Mononuclear cell (primary cell): ENCODE results near the gene RARRES1. TPM values are rescaled to one million over a fixed set of nuclear protein-coding genes. Genes with fewer than 3 reads are reported as not detected.

Experiments used
- H3K27me3 ChIP-seq: 2 replicates; pipeline ENCODE4 v1.6.0; 2011; ENCODE audit warnings: low read length, control low read depth; ENCODE audit not compliant: insufficient read depth
- H3K4me1 ChIP-seq: 2 replicates; pipeline ENCODE4 v1.5.1; 2011; ENCODE audit warnings: mild to moderate bottlenecking, low read length, control low read depth; ENCODE audit not compliant: insufficient read depth
- H3K4me3 ChIP-seq: 2 replicates; pipeline ENCODE4 v1.5.1; 2011; ENCODE audit warnings: mild to moderate bottlenecking, low read length, moderate library complexity
- H3K9me3 ChIP-seq: 2 replicates; pipeline ENCODE4 v1.5.1; 2011; ENCODE audit warnings: low read depth, mild to moderate bottlenecking, control low read depth, low read length
- total RNA-seq: library from RNA; depleted of rRNA; stranded (reverse); fragments of >200 nt; gene quantifications from one replicate; pipeline ENCODE4 v1.2.3, GENCODE V29; 2012

The RARRES1 gene
- total RNA-seq, 1 donor = not detected

DNA sequence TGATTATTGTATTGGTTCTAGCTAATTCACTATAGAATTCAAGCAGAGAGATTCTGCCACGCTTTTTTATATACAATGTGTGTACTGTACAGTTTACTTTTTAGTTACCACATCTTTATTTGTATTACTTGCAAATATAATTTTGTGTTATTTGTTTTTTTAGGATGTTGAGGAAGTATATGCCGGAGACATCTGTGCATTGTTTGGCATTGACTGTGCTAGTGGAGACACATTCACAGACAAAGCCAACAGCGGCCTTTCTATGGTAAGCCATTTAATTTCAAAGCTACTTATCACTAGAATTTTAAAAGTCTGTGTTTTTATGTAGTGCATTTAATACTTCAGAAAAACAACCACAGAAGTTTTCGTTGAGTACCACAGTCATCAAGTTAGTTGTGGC is 71.5 kb downstream of the RARRES1 start:
- Histone ChIP-seq H3K9me3 (no peaks in the 10 kb centered on the region), H3K27me3 (no peaks in the 10 kb centered on the region), H3K4me3 (no peak overlapping the region), H3K4me1 (no peaks in the 10 kb centered on the region)

DNA sequence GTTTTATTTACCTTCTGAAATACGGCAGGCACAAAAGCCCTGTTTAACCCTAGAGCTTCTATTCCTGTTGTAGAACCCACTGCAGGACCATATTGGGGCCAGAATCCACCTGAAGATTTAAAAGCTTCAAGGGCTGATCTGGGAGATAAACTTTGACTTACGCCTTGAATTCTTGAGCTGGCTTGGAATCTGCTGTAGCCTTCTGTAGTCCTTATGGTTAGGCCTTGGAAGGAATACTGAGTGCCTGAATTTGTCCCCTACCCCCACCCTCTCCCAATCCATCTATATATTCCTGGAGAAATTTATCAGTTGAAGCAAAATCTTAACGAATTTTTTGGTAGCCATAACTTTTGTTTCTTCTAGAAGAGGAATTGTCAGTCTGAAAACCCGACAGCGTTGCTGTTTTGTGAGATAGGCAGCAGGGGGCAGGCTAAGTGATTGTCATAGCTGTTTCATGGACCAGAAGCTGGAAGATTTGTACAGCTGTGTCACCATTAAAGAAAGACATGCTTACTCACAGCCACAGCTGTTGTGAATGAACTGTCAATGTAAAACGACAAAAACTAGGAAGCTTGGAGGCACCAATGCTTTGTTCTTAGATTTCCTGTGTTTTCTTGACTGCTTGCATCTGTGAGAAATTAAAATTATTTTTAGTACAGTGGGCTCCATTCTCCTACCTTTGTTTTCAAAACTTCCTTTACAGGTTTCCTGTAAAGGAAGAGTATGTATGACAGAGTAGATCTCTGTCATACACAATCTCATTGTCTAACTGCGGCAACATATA is 72.6 kb downstream of the RARRES1 start:
- Histone ChIP-seq H3K9me3 (no peaks in the 10 kb centered on the region), H3K4me3 (no peak overlapping the region), H3K27me3 (no peaks in the 10 kb centered on the region), H3K4me1 (no peaks in the 10 kb centered on the region)

GRCh38 chr3:158658889-158659288 is 73.4 kb downstream of the RARRES1 start:
- Histone ChIP-seq H3K9me3 (no peaks in the 10 kb centered on the region), H3K4me3 (no peak overlapping the region), H3K27me3 (no peaks in the 10 kb centered on the region), H3K4me1 (no peaks in the 10 kb centered on the region)

GRCh38 chr3:158652463-158652862 is 79.8 kb downstream of the RARRES1 start:
- Histone ChIP-seq H3K4me3 (no peak overlapping the region), H3K9me3 (no peaks in the 10 kb centered on the region), H3K27me3 (no peaks in the 10 kb centered on the region), H3K4me1 (no peaks in the 10 kb centered on the region)

DNA sequence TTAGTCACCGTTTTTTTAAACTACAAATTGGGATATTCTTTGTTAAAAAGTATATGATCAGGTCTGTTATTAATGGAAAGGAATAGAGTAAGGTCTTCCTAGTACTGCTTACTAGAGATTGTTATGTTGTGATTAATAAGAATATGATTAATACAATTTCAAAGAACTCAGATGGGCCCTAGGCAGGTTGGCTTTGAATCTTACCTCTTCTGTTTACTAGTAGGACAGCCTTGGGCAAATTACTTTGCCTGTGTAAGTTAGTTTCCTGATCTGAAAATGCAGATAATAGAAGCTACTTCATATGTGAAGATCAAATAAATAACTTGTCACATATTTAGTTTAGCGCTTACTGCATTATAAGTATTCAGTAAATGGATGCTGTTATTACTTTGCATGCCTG is 81.1 kb downstream of the RARRES1 start:
- H3K9me3 ChIP-seq = no peaks in the 10 kb centered on the region

DNA sequence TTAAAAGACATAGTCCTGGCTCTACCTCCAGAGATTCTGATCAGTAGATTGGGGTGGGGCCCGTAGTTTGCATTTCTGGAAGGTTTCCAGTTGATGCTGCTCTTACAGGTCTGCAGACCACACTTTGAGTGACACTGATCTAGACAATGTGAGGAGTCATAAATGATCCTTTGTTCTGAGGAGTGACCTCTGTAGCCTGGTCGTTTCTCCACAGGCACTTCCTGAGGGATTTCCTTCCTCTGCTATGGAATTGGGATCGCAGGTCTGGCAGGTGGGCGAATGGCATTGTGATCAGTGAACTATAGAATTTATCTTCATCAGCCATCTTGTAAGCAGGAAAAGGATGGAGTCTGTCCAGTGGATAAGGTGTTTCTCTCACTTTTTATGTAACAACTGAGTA is 82.5 kb downstream of the RARRES1 start:
- Histone ChIP-seq H3K4me3 (no peak overlapping the region), H3K9me3 (no peaks in the 10 kb centered on the region), H3K27me3 (no peaks in the 10 kb centered on the region), H3K4me1 (peaks cover 13% of the 10 kb centered on the region)

More for the DNA sequence above, 81.1 kb downstream of the RARRES1 start:
- Histone ChIP-seq H3K4me1 (no peaks in the 10 kb centered on the region), H3K4me3 (no peak overlapping the region), H3K27me3 (no peaks in the 10 kb centered on the region)

Other genes starting within 250 kb of the RARRES1 start
- gene MLF1, start 161.3 kb downstream of the RARRES1 start, total RNA-seq = 0.73 TPM
- gene GFM1, start 87.9 kb downstream of the RARRES1 start, total RNA-seq = 34.0 TPM
- 2.7 TPM for gene LXN, start 59.8 kb downstream of the RARRES1 start, total RNA-seq
- gene MFSD1, start 69.6 kb upstream of the RARRES1 start, total RNA-seq = 91.4 TPM